ENCODE measurements around the gene CARD11.
"Not testable (repeated sequence)": the region's sequence is repeated elsewhere in the genome, so short reads cannot be mapped to it uniquely, and the experiment has no call there.

The CARD11 gene

DNA sequence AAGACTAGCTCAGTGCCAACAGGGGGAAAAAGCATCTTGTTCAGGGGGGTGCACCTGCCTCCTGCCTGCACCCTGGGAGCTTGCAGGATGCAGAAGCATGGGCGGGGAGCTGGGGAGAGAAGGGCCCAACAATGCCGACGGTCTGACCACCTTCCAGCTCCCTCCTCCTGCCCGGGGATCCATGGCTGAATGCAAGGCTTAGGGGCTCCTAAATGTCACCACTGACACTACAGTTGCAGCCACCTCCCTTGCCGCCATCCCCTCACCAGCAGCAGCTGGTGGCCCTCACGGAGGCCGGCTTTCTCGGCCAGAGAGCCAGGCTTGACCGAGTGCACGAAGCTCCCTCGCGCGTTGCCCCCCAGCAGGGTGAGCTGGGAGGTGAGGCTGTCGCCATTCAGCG, 120.8 kb downstream of the CARD11 start:
- DNase-seq = no peak

- no peak for DNase-seq
Observed at GRCh38 chr7:2922348-2922691, 121.3 kb downstream of the CARD11 start.

- DNase-seq = no peak
Observed at GRCh38 chr7:2921653-2922347, 121.9 kb downstream of the CARD11 start.

GRCh38 chr7:2920956-2921652, 122.6 kb downstream of the CARD11 start:
- no peak for DNase-seq

- not testable (repeated sequence) for DNase-seq
Observed at GRCh38 chr7:2920480-2920879, 123.2 kb downstream of the CARD11 start.

GRCh38 chr7:2920041-2920440, 123.6 kb downstream of the CARD11 start:
- no peak for DNase-seq

DNA sequence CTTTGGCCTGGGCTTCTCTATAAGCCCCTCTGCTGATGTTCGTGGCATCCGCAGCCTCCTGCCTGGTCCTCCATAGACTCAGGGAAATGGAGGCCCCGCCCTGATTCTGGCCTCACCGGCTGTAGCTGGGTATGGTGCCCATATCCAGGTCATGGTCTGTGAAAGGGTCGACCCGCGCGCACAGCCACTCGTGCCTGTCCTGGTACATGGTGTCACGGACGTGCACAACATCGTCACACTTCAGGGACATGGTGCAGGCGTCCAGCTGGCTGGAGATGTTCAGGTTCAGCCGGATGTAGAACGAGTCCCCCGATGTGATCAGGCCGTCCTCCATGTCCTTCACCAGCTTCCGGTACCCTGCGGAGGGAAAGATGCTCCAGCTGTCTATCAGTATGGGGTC, 124.4 kb downstream of the CARD11 start:
- DNase-seq = no peak

- DNase-seq = no peak
Observed at GRCh38 chr7:2918406-2918805, 125.3 kb downstream of the CARD11 start.

DNA sequence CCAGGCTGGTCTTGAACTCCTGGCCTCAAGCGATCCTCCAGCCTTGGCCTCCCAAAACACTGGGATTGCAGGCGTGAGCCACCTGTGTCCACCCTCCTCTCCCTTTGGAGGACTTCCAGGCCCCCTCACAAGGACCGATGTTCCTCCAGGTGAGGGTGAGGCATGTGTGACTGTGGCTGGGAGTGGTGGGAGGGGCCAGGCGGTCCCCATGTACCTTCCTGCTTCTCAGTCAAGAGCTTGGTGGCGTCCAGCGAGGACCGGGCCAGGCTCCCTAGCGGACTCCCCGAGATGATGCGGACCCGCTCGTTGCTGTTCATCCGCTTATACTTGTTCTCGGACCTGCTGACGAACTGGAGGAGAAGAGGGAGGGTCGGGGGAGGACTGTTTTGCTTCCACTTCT, 128.6 kb downstream of the CARD11 start:
- DNase-seq = no peak

GRCh38 chr7:2913760-2914387, 129.8 kb downstream of the CARD11 start:
- DNase-seq = no peak

GRCh38 chr7:2912684-2913439, 130.8 kb downstream of the CARD11 start:
- DNase-seq = no peak

GRCh38 chr7:2911466-2911865, 132.2 kb downstream of the CARD11 start:
- no peak for DNase-seq

DNA sequence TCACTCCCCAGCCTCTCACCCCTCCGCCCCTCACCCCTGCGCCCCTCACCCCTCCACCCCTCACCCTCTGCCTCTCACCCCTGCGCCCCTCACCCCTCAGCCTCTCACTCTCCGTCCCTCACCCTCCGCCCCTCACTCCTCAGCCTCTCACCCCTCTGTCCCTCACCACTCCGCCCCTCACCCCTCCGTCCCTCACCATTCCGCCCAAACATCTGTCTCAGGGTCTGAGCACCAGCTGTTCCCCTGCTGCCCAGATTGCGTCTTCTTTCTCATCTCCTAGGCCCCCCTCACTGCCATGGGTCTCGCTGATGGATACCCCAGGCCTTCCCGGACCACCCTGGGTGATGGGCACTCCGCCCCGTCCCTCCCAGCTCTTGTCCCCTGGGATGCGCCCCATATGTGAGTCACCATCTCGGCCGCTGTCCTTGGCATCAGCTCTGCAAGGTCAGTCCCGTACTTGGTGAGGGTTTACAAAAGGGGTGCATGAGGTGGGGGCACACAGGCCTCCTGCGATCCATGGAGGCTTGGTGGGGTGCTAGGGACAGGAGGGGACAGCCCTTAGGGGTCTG, 134.1 kb downstream of the CARD11 start:
- DNase-seq = no peak

GRCh38 chr7:2909043-2909442, 134.6 kb downstream of the CARD11 start:
- DNase-seq = no peak

DNA sequence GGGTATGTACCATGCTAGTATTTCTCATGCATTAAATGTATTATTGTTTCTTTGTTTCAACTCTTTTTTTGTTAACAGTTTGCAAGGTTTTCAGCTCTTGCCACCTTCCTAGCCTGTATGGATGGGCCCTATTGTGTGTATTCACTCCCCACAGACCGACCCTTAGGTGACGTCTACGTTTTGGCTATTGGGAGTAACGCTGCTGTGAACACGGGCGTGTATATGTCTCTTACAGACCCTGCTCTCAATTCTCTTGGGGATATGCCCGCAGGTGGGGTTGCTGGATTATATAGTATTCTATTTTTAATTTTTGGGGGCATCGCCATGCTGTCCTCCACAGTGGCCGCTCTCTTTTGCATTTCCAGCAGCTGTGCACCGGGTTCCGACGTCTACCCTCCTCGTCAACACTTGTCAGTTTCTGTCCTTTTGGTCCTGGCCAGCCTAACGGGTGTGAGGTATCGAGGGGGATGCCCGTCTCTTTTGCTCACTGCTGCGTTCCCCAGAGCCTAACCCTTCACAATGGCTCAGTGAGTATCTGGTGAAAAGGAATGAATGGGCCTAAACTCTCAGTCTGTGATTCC, 135.5 kb downstream of the CARD11 start:
- DNase-seq = no peak

GRCh38 chr7:2906197-2906931, 137.3 kb downstream of the CARD11 start:
- DNase-seq = no peak

DNA sequence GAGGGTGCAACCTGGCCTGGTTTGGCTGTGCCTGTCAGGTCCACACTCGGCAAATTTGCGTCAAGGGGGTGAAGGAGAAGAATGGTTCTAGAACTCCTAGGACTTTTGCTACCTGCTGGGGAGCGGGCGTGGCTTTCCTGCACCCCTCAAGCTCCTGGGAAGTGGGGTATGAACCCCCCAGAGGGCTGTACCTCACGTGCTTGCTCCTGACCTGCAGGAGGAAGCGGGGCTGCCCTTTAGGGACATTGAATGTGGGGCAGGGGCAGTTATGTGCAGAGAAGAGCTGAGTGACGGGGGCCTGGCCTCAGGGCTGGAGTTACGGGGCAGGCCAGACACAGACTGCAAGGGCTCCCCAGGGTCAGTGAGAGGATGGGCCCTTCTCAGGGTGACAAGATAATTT, 138.2 kb downstream of the CARD11 start:
- no peak for DNase-seq

DNA sequence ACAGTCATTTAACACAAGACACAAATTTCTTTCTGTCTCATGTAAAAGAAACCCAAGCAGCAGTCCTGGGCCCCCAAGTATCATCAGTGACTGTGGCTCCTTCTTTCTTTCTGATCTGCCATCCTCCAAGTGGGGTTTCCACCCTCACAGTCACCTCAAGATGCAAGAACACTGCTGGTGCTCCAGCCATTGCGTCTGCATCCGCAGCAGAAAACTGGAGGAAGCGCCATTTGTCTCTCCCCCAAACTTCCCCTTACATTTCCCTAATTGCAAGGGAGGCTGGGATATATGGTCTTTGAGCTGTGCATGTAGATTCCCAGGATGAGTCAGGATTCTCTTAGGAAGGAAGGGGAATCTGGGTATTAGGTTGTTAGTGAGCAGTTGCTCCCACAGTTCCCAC, 138.6 kb downstream of the CARD11 start:
- DNase-seq = no peak

GRCh38 chr7:2904202-2904601, 139.5 kb downstream of the CARD11 start:
- no peak for DNase-seq

GRCh38 chr7:2903682-2904162, 139.9 kb downstream of the CARD11 start:
- no peak for DNase-seq

- DNase-seq = no peak
Observed at GRCh38 chr7:2897023-2897422, 146.6 kb downstream of the CARD11 start.

DNA sequence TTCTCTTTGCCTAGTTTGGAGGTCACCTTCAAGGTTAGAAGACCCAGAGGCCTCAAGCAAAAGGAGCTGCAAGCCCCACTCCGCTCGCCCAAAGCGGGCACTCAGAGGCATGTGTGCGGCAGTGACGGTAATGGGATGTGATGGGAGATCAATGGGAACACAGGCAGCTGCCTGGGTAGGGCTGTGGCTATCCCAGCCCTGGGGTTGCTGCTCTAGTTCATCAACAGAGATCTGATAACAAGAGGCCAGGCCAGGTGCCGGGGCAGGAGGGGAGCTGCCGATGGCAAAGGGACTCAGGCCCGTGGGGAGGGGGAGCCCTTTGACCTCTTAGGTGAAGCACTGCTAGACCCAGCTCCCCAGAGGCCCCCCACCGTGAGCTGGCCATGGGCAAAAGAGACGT, 147.5 kb downstream of the CARD11 start:
- no peak for DNase-seq
